Measurements from ENCODE around the gene GABRB3.

The GABRB3 gene

DNA sequence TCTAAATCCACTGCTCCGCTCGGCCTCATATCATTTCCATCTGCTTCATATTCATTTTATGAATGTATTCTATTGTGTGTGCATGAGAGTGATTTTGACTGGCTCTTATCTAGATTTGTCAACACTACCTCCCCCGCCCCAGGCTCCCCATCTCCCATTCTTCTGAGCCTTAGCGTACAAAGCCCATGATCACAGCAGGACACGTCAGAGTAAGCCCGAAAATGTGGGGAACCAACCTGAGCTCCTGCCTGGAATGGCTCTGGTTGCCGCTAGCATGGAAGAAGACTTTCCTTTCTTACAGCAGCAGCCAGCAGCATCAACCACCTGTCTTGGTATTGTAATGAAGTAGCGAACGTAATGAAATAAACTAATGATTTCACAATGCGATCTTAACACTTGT is 61.4 kb downstream of the GABRB3 start:
- no peaks in the 10 kb centered on the region for H3K9me3 ChIP-seq (ENCODE audit: control insufficient read depth, low read length)
- H3K4me3 ChIP-seq (ENCODE audit: low read length), result no peak overlapping the region
- H3K9ac ChIP-seq (ENCODE audit: low read length), result no peak overlapping the region
- DNase-seq (ENCODE audit: low read depth), result no peak
- H3K4me1 ChIP-seq (ENCODE audit: control insufficient read depth, insufficient read depth, low read length), result no peaks in the 10 kb centered on the region
- no peaks in the 10 kb centered on the region for H3K27me3 ChIP-seq (replicated peaks; ENCODE audit: control insufficient read depth, insufficient read depth, low read length)
- H3K36me3 ChIP-seq (ENCODE audit: control insufficient read depth, insufficient read depth, low read length, severe bottlenecking), result no peaks in the 10 kb centered on the region

DNA sequence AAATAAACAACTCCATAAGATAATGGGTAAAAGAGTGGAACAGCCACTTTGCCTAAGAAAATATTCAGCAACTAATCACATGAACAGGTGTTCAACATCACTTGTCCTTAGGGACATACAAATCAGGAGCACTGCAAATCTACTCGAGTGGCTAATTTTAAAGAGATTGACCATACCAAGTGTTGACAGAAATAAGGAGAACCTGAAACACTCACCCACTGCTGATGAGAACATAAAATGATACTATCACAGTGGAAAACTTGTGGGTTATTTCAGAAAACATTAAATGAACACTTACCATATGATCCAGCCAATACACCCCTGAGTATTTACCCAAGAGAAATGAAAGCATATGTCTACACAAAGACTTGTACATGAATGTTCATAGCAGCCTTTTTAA is 70.5 kb downstream of the GABRB3 start:
- Histone ChIP-seq H3K4me1 (ENCODE audit: control insufficient read depth, insufficient read depth, low read length) (no peaks in the 10 kb centered on the region), H3K27me3 (replicated peaks; ENCODE audit: control insufficient read depth, insufficient read depth, low read length) (no peaks in the 10 kb centered on the region), H3K9me3 (ENCODE audit: control insufficient read depth, low read length) (no peaks in the 10 kb centered on the region), H3K9ac (ENCODE audit: low read length) (no peak overlapping the region), H3K4me3 (ENCODE audit: low read length) (no peak overlapping the region), H3K36me3 (ENCODE audit: control insufficient read depth, insufficient read depth, low read length, severe bottlenecking) (no peaks in the 10 kb centered on the region)
- no peak for DNase-seq (ENCODE audit: low read depth)

DNA sequence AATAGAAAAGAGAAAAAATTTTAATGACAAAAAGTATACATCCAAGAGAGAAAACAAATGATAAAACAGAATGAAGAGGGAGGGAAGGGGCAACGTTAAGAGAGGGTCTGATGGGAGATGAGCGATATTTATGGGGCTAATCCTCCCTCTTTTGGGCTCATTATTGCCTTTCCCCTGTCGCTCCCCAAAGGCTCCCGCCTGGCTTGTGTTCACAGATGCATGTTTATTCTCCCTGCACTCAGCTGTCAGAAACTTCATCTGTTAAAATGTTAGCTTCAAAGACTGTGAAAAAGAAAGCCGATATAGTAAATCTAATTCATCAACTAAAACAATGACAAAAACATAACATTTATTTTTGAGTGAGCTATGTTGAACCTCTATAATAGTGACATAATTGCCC is 74.3 kb downstream of the GABRB3 start:
- H3K27me3 ChIP-seq (replicated peaks; ENCODE audit: control insufficient read depth, insufficient read depth, low read length), result no peaks in the 10 kb centered on the region
- no peaks in the 10 kb centered on the region for H3K36me3 ChIP-seq (ENCODE audit: control insufficient read depth, insufficient read depth, low read length, severe bottlenecking)
- H3K4me1 ChIP-seq (ENCODE audit: control insufficient read depth, insufficient read depth, low read length), result no peaks in the 10 kb centered on the region
- H3K9me3 ChIP-seq (ENCODE audit: control insufficient read depth, low read length), result peaks cover 7% of the 10 kb centered on the region
- no peak overlapping the region for H3K4me3 ChIP-seq (ENCODE audit: low read length)
- H3K9ac ChIP-seq (ENCODE audit: low read length), result no peak overlapping the region
- DNase-seq (ENCODE audit: low read depth), result no peak

GRCh38 chr15:26697913-26698312 is 75.0 kb downstream of the GABRB3 start:
- no peaks in the 10 kb centered on the region for H3K27me3 ChIP-seq (replicated peaks; ENCODE audit: control insufficient read depth, insufficient read depth, low read length)
- H3K4me1 ChIP-seq (ENCODE audit: control insufficient read depth, insufficient read depth, low read length), result no peaks in the 10 kb centered on the region
- no peak overlapping the region for H3K4me3 ChIP-seq (ENCODE audit: low read length)
- no peak for DNase-seq (ENCODE audit: low read depth)
- H3K9me3 ChIP-seq (ENCODE audit: control insufficient read depth, low read length), result peaks cover 12% of the 10 kb centered on the region
- H3K9ac ChIP-seq (ENCODE audit: low read length), result no peak overlapping the region
- no peaks in the 10 kb centered on the region for H3K36me3 ChIP-seq (ENCODE audit: control insufficient read depth, insufficient read depth, low read length, severe bottlenecking)

- H3K4me1 ChIP-seq (ENCODE audit: control insufficient read depth, insufficient read depth, low read length), result no peaks in the 10 kb centered on the region
- no peaks in the 10 kb centered on the region for H3K27me3 ChIP-seq (replicated peaks; ENCODE audit: control insufficient read depth, insufficient read depth, low read length)
- DNase-seq (ENCODE audit: low read depth), result no peak
- no peak overlapping the region for H3K4me3 ChIP-seq (ENCODE audit: low read length)
- H3K36me3 ChIP-seq (ENCODE audit: control insufficient read depth, insufficient read depth, low read length, severe bottlenecking), result no peaks in the 10 kb centered on the region
- no peak overlapping the region for H3K9ac ChIP-seq (ENCODE audit: low read length)
- H3K9me3 ChIP-seq (ENCODE audit: control insufficient read depth, low read length), result peaks cover 12% of the 10 kb centered on the region
Measured at GRCh38 chr15:26691249-26691648, 81.6 kb downstream of the GABRB3 start.

DNA sequence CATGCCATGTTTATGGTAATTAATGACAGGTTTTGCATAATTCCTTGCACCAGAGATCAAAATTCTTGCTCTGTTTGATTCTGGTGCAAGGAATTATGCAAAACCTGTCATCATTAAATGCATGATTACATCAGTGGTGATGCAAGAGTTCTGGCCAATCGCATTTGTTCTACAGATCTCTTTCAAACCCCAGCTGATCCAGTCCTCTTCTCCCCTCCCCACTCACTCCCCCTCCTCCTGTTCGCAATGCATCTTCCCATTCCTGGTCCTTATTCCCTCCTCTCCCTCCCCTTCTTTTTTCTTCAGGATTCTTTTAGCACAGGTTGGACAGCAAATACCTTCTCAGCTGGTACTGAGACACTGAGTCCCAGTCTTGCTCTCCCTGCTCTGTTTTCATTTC is 82.1 kb downstream of the GABRB3 start:
- Histone ChIP-seq H3K4me1 (ENCODE audit: control insufficient read depth, insufficient read depth, low read length) (no peaks in the 10 kb centered on the region), H3K9me3 (ENCODE audit: control insufficient read depth, low read length) (peaks cover 12% of the 10 kb centered on the region), H3K36me3 (ENCODE audit: control insufficient read depth, insufficient read depth, low read length, severe bottlenecking) (no peaks in the 10 kb centered on the region), H3K4me3 (ENCODE audit: low read length) (no peak overlapping the region), H3K27me3 (replicated peaks; ENCODE audit: control insufficient read depth, insufficient read depth, low read length) (no peaks in the 10 kb centered on the region), H3K9ac (ENCODE audit: low read length) (no peak overlapping the region)
- DNase-seq (ENCODE audit: low read depth), result no peak

- DNase-seq (ENCODE audit: low read depth), result no peak
- Histone ChIP-seq H3K4me3 (ENCODE audit: low read length) (no peak overlapping the region), H3K4me1 (ENCODE audit: control insufficient read depth, insufficient read depth, low read length) (no peaks in the 10 kb centered on the region), H3K9ac (ENCODE audit: low read length) (no peak overlapping the region), H3K36me3 (ENCODE audit: control insufficient read depth, insufficient read depth, low read length, severe bottlenecking) (no peaks in the 10 kb centered on the region), H3K27me3 (replicated peaks; ENCODE audit: control insufficient read depth, insufficient read depth, low read length) (no peaks in the 10 kb centered on the region), H3K9me3 (ENCODE audit: control insufficient read depth, low read length) (peaks cover 6% of the 10 kb centered on the region)
Measured at GRCh38 chr15:26689462-26689861, 83.4 kb downstream of the GABRB3 start.

- Histone ChIP-seq H3K27me3 (replicated peaks; ENCODE audit: control insufficient read depth, insufficient read depth, low read length) (no peaks in the 10 kb centered on the region), H3K9me3 (ENCODE audit: control insufficient read depth, low read length) (no peaks in the 10 kb centered on the region), H3K4me3 (ENCODE audit: low read length) (no peak overlapping the region), H3K9ac (ENCODE audit: low read length) (no peak overlapping the region), H3K4me1 (ENCODE audit: control insufficient read depth, insufficient read depth, low read length) (no peaks in the 10 kb centered on the region), H3K36me3 (ENCODE audit: control insufficient read depth, insufficient read depth, low read length, severe bottlenecking) (no peaks in the 10 kb centered on the region)
- DNase-seq (ENCODE audit: low read depth), result no peak
Measured at GRCh38 chr15:26686547-26687187, 86.2 kb downstream of the GABRB3 start.

- Histone ChIP-seq H3K4me3 (ENCODE audit: low read length) (no peak overlapping the region), H3K36me3 (ENCODE audit: control insufficient read depth, insufficient read depth, low read length, severe bottlenecking) (no peaks in the 10 kb centered on the region), H3K4me1 (ENCODE audit: control insufficient read depth, insufficient read depth, low read length) (no peaks in the 10 kb centered on the region), H3K9ac (ENCODE audit: low read length) (no peak overlapping the region), H3K9me3 (ENCODE audit: control insufficient read depth, low read length) (no peaks in the 10 kb centered on the region), H3K27me3 (replicated peaks; ENCODE audit: control insufficient read depth, insufficient read depth, low read length) (no peaks in the 10 kb centered on the region)
- no peak for DNase-seq (ENCODE audit: low read depth)
Measured at GRCh38 chr15:26682598-26683164, 90.2 kb downstream of the GABRB3 start.

GRCh38 chr15:26679927-26680326 is 92.9 kb downstream of the GABRB3 start:
- no peak for DNase-seq (ENCODE audit: low read depth)
- H3K36me3 ChIP-seq (ENCODE audit: control insufficient read depth, insufficient read depth, low read length, severe bottlenecking), result no peaks in the 10 kb centered on the region
- H3K9ac ChIP-seq (ENCODE audit: low read length), result no peak overlapping the region
- no peaks in the 10 kb centered on the region for H3K9me3 ChIP-seq (ENCODE audit: control insufficient read depth, low read length)
- H3K4me1 ChIP-seq (ENCODE audit: control insufficient read depth, insufficient read depth, low read length), result no peaks in the 10 kb centered on the region
- H3K4me3 ChIP-seq (ENCODE audit: low read length), result no peak overlapping the region
- H3K27me3 ChIP-seq (replicated peaks; ENCODE audit: control insufficient read depth, insufficient read depth, low read length), result no peaks in the 10 kb centered on the region

- no peak for DNase-seq (ENCODE audit: low read depth)
- Histone ChIP-seq H3K9ac (ENCODE audit: low read length) (no peak overlapping the region), H3K4me3 (ENCODE audit: low read length) (no peak overlapping the region), H3K4me1 (ENCODE audit: control insufficient read depth, insufficient read depth, low read length) (no peaks in the 10 kb centered on the region), H3K27me3 (replicated peaks; ENCODE audit: control insufficient read depth, insufficient read depth, low read length) (no peaks in the 10 kb centered on the region), H3K9me3 (ENCODE audit: control insufficient read depth, low read length) (no peaks in the 10 kb centered on the region), H3K36me3 (ENCODE audit: control insufficient read depth, insufficient read depth, low read length, severe bottlenecking) (no peaks in the 10 kb centered on the region)
Measured at GRCh38 chr15:26676115-26676514, 96.8 kb downstream of the GABRB3 start.

- no peaks in the 10 kb centered on the region for H3K36me3 ChIP-seq (ENCODE audit: control insufficient read depth, insufficient read depth, low read length, severe bottlenecking)
- no peaks in the 10 kb centered on the region for H3K27me3 ChIP-seq (replicated peaks; ENCODE audit: control insufficient read depth, insufficient read depth, low read length)
- H3K4me3 ChIP-seq (ENCODE audit: low read length), result no peak overlapping the region
- H3K9me3 ChIP-seq (ENCODE audit: control insufficient read depth, low read length), result no peaks in the 10 kb centered on the region
- H3K4me1 ChIP-seq (ENCODE audit: control insufficient read depth, insufficient read depth, low read length), result no peaks in the 10 kb centered on the region
- no peak overlapping the region for H3K9ac ChIP-seq (ENCODE audit: low read length)
- DNase-seq (ENCODE audit: low read depth), result no peak
Measured at GRCh38 chr15:26674467-26674866, 98.4 kb downstream of the GABRB3 start.

All from adipocyte (in vitro differentiated cells).